Natural killer cell (primary cell): ENCODE measurements around the gene PGP. TPM values are rescaled to one million over a fixed set of nuclear protein-coding genes. Genes with fewer than 3 reads are reported as not detected.

ENCODE experiments used
- ATAC-seq, 3 donors: fragments of 150-1000 bp in 2 of 3; fragments of 200-7000 bp in 1 of 3; cut with Tn5 transposase; 1 replicate in 1 of 3; 2 replicates in 2 of 3; pipeline ENCODE4 v1.10.0; 2021; ENCODE audit warnings: mild to moderate bottlenecking in 2 of 3, moderate library complexity in 2 of 3
- DNase-seq, 2 donors: peaks; one replicate each; pipeline versions ENCODE4 v3.0.0 to v3.0.0-alpha.2; 2013 to 2021; ENCODE audit warnings: mixed read lengths in 1 of 2
- H3K27ac ChIP-seq: one replicate; pipeline ENCODE4 v1.5.1; 2013; ENCODE audit warnings: mild to moderate bottlenecking, low read length
- H3K27me3 ChIP-seq: one replicate; pipeline ENCODE4 v1.6.1; 2013; ENCODE audit warnings: low read length; ENCODE audit not compliant: control insufficient read depth, insufficient read depth
- H3K36me3 ChIP-seq: one replicate; pipeline ENCODE4 v1.6.1; 2013; ENCODE audit warnings: low read length; ENCODE audit not compliant: control insufficient read depth, insufficient read depth
- H3K4me1 ChIP-seq: one replicate; pipeline ENCODE4 v1.6.1; 2013; ENCODE audit warnings: low read length; ENCODE audit not compliant: control insufficient read depth, insufficient read depth
- H3K4me3 ChIP-seq: one replicate; pipeline ENCODE4 v1.5.1; 2013; ENCODE audit warnings: low read length
- H3K9me3 ChIP-seq: one replicate; pipeline ENCODE4 v1.6.1; 2013; ENCODE audit warnings: low read length; ENCODE audit not compliant: control insufficient read depth, insufficient read depth
- H3K27ac Mint-ChIP-seq, 2 donors: one replicate each; pipeline ENCODE4 v1.8.0; 2022; ENCODE audit warnings: mild to moderate bottlenecking in 2 of 2, mixed read lengths in 2 of 2, moderate library complexity in 1 of 2
- H3K27me3 Mint-ChIP-seq, 2 donors: one replicate each; pipeline ENCODE4 v1.8.0; 2022; ENCODE audit warnings: low read depth in 2 of 2, mixed read lengths in 2 of 2
- H3K36me3 Mint-ChIP-seq: one replicate; pipeline ENCODE4 v1.8.0; 2022; ENCODE audit warnings: mixed read lengths
- H3K4me1 Mint-ChIP-seq, 2 donors: one replicate each; pipeline ENCODE4 v1.8.0; 2022; ENCODE audit warnings: mixed read lengths in 2 of 2
- H3K4me3 Mint-ChIP-seq: one replicate; pipeline ENCODE4 v1.8.0; 2022; ENCODE audit warnings: mild to moderate bottlenecking, moderate library complexity, mixed read lengths
- H3K9me3 Mint-ChIP-seq, 2 donors: one replicate each; pipeline ENCODE4 v1.8.0; 2022; ENCODE audit warnings: mixed read lengths in 2 of 2
- WGBS: methylation state at CpG from one replicate; pipeline ENCODE4 v1.1.7; 2013; ENCODE audit warnings: missing lambda C conversion rate; ENCODE audit not compliant: insufficient coverage; 5-methylcytosine and 5-hydroxymethylcytosine counted together
- intact Hi-C: fragments of 100-400 bp; cut with micrococcal nuclease; formaldehyde crosslinking; loops from one replicate; pipeline ENCODE4 v1.14.2; 2022
- total RNA-seq, 4 donors: library from RNA; stranded (reverse); fragments of 120-200 nt in 1 of 4; gene quantifications; one replicate each; pipeline versions ENCODE4 v1.2.3 to v1.2.4, GENCODE V29; 2013 to 2022
- TF ChIP-seq, protein P1 (sequence below): fragments of 200-600 bp; IDR thresholded peaks from one replicate; pipeline ENCODE4 v1.8.0; 2022; ENCODE audit warnings: antibody characterized with exemption

Gene PGP
- total RNA-seq, 3 donors from 2014 or later (not counting 1 experiment from before 2014, with no cell fraction given) = 9.7 to 12.8 (median 12.4) TPM

DNA sequence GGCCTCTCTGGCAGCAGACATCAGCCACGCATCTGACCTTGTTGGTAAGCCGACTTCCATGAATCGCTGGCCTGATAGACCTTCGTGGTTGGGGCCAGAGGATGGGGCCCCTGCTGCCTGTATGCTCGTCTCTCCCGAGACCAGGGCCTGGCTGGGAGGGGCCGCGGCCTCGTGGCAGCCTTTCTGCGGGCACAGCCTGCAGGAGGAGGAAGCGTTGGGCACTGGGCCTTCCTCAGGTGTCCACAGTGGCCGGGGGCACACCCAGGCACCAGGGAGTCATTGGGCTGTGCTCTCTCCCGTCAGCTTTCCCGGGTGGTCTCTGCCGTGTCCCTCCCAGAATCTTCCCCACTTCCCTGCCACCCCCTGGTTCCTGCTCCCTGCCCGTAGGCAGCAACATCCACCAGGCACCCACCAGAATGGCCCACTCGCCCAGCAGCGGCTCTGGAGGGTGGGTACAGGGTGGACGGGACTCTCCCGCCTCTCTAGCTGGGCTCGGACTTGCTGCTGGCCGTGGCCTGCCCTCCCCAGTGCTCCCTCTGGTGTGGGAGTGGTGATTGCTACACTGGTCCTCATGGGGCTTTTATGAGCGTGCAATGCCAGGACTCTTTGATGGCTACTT lies 15.1 kb upstream of the PGP start:
- Mint-ChIP-seq H3K27ac (peak overlapping the region in 1 of 2 donors; percentile 44), H3K4me1 (peaks cover 0 to 9% of the 10 kb centered on the region in 2 donors), H3K27me3 (no peaks in the 10 kb centered on the region), H3K4me3 (no peak overlapping the region), H3K36me3 (no peaks in the 10 kb centered on the region), H3K9me3 (no peaks in the 10 kb centered on the region)
- WGBS = 96% methylated on average over 21 of the region's 23 CpGs
- H3K4me1 ChIP-seq = peaks cover 6% of the 10 kb centered on the region
- H3K27me3 ChIP-seq = no peaks in the 10 kb centered on the region
- H3K4me3 ChIP-seq = no peak overlapping the region
- no peak overlapping the region for H3K27ac ChIP-seq
- TF ChIP-seq, protein P1, sequence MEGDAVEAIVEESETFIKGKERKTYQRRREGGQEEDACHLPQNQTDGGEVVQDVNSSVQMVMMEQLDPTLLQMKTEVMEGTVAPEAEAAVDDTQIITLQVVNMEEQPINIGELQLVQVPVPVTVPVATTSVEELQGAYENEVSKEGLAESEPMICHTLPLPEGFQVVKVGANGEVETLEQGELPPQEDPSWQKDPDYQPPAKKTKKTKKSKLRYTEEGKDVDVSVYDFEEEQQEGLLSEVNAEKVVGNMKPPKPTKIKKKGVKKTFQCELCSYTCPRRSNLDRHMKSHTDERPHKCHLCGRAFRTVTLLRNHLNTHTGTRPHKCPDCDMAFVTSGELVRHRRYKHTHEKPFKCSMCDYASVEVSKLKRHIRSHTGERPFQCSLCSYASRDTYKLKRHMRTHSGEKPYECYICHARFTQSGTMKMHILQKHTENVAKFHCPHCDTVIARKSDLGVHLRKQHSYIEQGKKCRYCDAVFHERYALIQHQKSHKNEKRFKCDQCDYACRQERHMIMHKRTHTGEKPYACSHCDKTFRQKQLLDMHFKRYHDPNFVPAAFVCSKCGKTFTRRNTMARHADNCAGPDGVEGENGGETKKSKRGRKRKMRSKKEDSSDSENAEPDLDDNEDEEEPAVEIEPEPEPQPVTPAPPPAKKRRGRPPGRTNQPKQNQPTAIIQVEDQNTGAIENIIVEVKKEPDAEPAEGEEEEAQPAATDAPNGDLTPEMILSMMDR = no peak
- no peaks in the 10 kb centered on the region for H3K9me3 ChIP-seq
- DNase-seq = no peak
- peaks cover 61% of the 10 kb centered on the region for H3K36me3 ChIP-seq
- intact Hi-C loops = no loop called here
- no peak for ATAC-seq

DNA sequence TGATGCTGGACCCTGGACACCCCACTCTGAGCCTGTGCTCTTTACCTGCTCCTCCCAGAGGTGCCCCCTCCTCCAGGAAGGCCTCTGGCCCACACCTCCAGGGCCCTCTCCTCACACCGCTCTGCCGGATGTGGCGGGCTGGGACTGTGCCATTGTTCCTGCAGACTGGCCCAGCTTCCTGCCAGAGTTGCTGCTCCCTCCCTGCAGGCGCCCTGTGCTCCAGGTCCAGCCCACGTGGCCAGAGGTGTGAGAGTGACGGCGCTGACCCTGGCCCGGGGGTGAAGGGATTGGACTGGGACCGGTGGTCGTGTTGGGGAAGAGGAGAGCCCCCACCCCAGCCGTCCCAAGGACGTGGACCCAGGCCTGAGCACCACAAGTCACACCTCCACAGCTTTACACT lies 14.5 kb upstream of the PGP start:
- no peak overlapping the region for H3K27ac Mint-ChIP-seq
- no peak overlapping the region for H3K4me3 Mint-ChIP-seq
- no peaks in the 10 kb centered on the region for H3K9me3 Mint-ChIP-seq
- DNase-seq (no peak), ATAC-seq (no peak)
- no peaks in the 10 kb centered on the region for H3K27me3 ChIP-seq
- no peaks in the 10 kb centered on the region for H3K36me3 Mint-ChIP-seq
- H3K4me3 ChIP-seq = no peak overlapping the region
- TF ChIP-seq, protein P1 = no peak
- peaks cover 12% of the 10 kb centered on the region for H3K4me1 ChIP-seq
- no peak overlapping the region for H3K27ac ChIP-seq
- peaks cover 0 to 15% of the 10 kb centered on the region in 2 donors for H3K4me1 Mint-ChIP-seq
- intact Hi-C loops = no loop called here
- no peaks in the 10 kb centered on the region for H3K27me3 Mint-ChIP-seq
- 95% methylated on average over 12 of the region's 12 CpGs for WGBS
- H3K9me3 ChIP-seq = no peaks in the 10 kb centered on the region
- peaks cover 56% of the 10 kb centered on the region for H3K36me3 ChIP-seq

- no peaks in the 10 kb centered on the region for H3K27me3 Mint-ChIP-seq
- ATAC-seq (no peak), DNase-seq (no peak)
- peaks cover 0 to 20% of the 10 kb centered on the region in 2 donors for H3K4me1 Mint-ChIP-seq
- WGBS = 96% methylated on average over 25 of the region's 25 CpGs
- H3K4me1 ChIP-seq = peaks cover 16% of the 10 kb centered on the region
- no peak overlapping the region for H3K4me3 ChIP-seq
- H3K27ac ChIP-seq = no peak overlapping the region
- no peak overlapping the region for H3K4me3 Mint-ChIP-seq
- no peaks in the 10 kb centered on the region for H3K9me3 Mint-ChIP-seq
- peaks cover 49% of the 10 kb centered on the region for H3K36me3 ChIP-seq
- TF ChIP-seq, protein P1 = no peak
- intact Hi-C loops = no loop called here
- H3K36me3 Mint-ChIP-seq = no peaks in the 10 kb centered on the region
- H3K27me3 ChIP-seq = no peaks in the 10 kb centered on the region
- no peak overlapping the region for H3K27ac Mint-ChIP-seq
- no peaks in the 10 kb centered on the region for H3K9me3 ChIP-seq
Observed at GRCh38 chr16:2228161-2228824, 13.7 kb upstream of the PGP start.
